GM20431 (cell line): Measurements from ENCODE around the gene NAGPA.

Experiments
- in situ Hi-C: fragments of 300-500 bp; cut with MseI, MboI; formaldehyde crosslinking; loops from one replicate; pipeline ENCODE4 v1.15.0; 2020; ENCODE audit warnings: low sequenced_read_pairs; ENCODE audit not compliant: unreplicated experiment

NAGPA gene

DNA sequence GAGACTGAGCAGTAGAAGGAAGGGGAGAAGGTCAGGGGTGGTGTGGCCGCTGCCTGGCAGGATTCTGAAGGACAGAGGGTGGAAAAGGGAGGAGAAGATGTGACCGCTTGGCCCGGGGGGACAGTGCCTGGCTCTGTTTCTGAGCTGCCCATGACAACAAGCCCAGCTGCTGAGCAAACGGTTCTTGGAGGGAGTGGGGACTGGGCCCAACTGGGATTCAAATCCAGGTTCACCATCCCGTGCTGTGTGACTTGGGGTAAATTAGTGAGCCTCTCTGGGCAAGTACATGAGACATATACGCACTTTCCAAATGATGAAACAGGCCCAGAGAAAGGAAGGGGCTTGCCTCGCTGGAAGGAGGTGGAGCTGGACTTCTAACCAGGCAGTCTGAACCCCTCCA, 52.3 kb downstream of the NAGPA start:
- in situ Hi-C loops: no loop called here

DNA sequence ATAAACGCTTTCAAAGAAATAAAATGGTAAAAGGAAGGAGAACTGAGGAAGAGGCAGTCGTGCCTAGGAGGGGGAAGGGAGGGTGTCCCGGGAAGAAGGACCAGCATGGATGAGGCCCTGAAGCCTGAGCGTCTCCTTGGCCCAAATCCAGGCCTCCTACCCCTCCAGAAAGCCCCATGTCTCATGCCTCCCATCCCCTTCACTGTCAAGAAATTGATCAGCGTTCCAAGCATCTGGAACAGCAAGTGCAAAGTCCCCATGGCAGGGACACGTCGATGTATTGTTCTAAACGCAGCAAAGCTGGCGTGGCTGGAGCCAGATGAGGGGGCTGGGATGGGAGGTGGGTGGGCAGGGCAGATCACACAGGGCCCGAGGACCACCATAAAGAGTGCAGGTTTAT, 53.0 kb downstream of the NAGPA start:
- in situ Hi-C loops: no loop called here

DNA sequence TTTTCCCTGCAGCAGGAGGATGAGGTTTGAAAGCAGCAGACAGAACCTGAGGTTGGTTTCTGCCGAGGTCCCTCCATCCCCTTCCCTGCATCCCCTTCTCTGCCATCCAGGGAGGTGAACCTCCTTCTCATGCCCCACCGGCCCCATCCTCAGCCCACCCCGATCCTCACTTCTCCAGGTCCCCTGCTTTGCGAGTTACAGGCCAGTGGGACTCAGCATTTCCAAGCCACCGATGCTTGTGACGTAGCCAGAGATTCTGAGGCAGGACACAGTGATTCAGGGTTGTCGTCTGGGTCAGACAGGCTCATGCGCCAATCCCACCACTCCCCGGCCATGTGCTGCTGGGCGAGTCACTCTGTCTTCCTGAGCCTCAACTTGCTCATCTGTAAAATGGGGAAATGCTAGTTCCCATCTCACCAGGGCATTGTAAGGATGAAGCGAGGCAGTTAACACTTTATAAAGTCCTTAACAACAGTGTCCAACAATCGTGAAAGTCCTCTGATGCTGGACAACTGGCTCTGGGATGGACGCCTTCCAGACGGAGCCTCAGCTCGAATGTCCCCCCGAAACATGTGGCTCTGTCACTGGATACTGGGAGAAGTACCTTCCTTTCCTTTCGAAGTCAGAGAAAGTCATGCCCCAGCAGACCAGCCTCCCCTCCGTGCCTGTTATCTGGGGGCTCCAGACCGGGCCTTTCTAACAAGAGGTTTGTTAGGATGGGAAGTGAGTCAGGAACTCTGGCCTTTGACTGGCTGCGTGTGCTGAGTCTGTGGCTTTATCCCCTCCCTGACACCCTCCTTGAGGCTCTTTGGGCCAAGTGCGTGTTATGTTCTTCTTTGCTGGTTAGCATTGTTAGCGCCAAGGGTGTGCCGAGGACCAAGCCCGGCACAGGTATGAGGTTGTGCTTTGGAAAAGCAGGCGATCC, 53.7 kb downstream of the NAGPA start:
- in situ Hi-C loops: no loop called here

DNA sequence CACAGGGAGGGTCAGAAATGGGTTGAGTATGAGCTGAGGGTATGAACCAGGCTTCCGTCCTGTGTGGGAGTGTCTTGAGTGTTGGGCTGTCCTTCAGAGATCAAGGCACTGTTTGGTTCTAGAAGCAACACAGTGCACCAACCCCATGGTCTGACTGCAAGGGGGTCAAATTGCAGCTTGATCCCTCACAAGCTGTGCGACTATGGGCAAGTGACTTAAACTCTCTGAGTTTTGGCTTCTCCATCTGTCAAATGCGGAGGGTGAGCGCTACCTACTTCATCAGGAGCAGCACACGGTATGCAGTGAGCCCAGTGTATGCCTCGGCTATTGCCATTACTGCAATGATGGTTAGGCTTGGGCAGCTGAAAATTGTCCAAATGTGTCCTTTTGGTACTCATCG, 54.6 kb downstream of the NAGPA start:
- in situ Hi-C loops: no loop called here

DNA sequence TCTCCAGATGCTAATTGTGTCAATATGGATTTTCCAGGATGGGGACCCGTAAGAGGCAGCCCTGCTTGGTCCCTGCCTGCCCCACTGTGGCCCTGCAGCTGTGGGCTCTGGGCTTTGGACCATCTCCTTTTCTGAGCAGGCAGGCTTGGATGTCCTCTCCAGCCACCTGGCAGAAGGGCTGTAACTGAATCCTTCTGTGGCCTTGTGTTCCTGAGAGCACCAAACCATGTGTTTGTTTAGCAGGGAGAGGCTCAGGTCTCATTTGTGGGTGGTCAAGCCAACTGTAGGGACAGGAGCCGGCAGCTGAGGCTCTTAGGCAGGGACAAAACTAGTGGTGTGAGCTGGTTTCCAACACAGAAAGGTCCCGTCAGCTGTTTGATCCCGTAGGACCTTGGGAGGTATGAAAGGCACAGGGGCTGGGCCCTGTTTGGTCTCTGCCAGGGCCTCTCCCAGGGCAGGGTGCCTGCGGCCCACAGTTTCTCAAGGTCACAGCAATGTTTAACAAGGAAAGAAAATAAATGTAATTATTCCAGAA, 57.1 kb downstream of the NAGPA start:
- in situ Hi-C loops: no loop called here

DNA sequence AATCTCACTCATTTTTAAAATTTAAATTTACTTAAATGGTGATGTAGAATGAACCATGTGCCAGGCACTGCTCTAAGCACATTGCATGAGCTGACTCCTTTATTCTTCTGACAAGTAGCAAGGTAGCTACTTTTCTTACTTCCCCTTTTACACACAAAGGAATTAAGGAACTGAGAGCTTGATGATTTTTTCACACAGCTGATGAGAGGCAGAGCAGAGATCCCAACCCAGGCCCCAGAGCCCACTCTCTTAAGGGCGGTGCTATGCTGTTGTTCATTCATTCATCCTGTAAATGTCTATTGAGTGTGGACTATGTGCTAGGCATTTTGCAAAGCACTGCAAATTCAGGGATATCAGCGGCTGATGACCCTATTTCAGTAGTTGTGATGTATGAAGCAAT, 57.7 kb downstream of the NAGPA start:
- in situ Hi-C loops: no loop called here
